Measurements from ENCODE around the gene MFN2. TPM values are rescaled to one million over a fixed set of nuclear protein-coding genes. Genes with fewer than 3 reads are reported as not detected.
A peak's percentile ranks its signal among the peaks of the same experiment; 100 is the strongest.

The MFN2 gene
- total and polyA plus RNA-seq, 2 of the 8 experiments (the other 6 are each of a cell fraction or from before 2014, with no cell fraction given): 34.0 to 62.5 TPM

GRCh38 chr1:12057382-12057781 is 77.1 kb downstream of the MFN2 start:
- no peak for FAIRE-seq
- ChIA-PET POLR2A (ENCODE audit: partially characterized antibody) (interaction anchor here (0.7 to 2.6 kb wide), 5 partner anchors 19 to 149 kb away, joined by 3 to 6 read pairs (median 3); partner anchors contain the start of gene MIIP), CTCF (ENCODE audit: partially characterized antibody) (interaction anchor here (0.8 to 3.3 kb wide), 3 partner anchors 19 to 155 kb away, joined by 3 to 21 read pairs (median 5); no protein-coding TSS in a partner anchor)
- Histone ChIP-seq H4K8ac (ENCODE audit: extremely low read depth, insufficient read depth, low read length) (no peak overlapping the region), H3K79me1 (ENCODE audit: low read depth, low read length) (no peaks in the 10 kb centered on the region), H3K4me2 (ENCODE audit: insufficient read depth in 1 of 2, low read depth in 2 of 2, low read length in 2 of 2) (no peak overlapping the region), H2BK120ac (replicated peaks; ENCODE audit: low read depth, low read length) (no peak overlapping the region), H3K27me3 (replicated peaks in 1 of 4; ENCODE audit: control insufficient read depth in 3 of 4, extremely low read depth in 1 of 4, insufficient read depth in 3 of 4, low read length in 3 of 4) (peaks cover 0 to 4% (median 0%) of the 10 kb centered on the region in 4 experiments; a peak in 3 of 7 replicates), H3K4me1 (replicated peaks in 1 of 4; ENCODE audit: control insufficient read depth in 3 of 4, insufficient read depth in 4 of 4, low read length in 3 of 4) (peaks cover 0 to under 1% (median 0%) of the 10 kb centered on the region in 4 experiments; a peak in 1 of 7 replicates), H3K14ac (ENCODE audit: insufficient read length) (no peak overlapping the region), H3K23ac (ENCODE audit: insufficient read length) (no peak overlapping the region), H4K91ac (replicated peaks; ENCODE audit: insufficient read length, low read length) (peak overlapping the region; percentile 61), H3K18ac (ENCODE audit: extremely low read depth, low read length) (no peak overlapping the region), H3K9ac (replicated peaks in 1 of 4; ENCODE audit: extremely low read depth in 1 of 4, low read depth in 3 of 4, low read length in 3 of 4) (no peak overlapping the region), H2AFZ (ENCODE audit: low read length) (no peak overlapping the region), H3K27ac (ENCODE audit: low read depth, low read length) (no peak overlapping the region), H4K20me1 (replicated peaks in 1 of 2; ENCODE audit: control insufficient read depth in 1 of 2, insufficient read depth in 2 of 2, low read length in 2 of 2) (no peaks in the 10 kb centered on the region), H2BK15ac (ENCODE audit: low read length) (no peak overlapping the region), H3K56ac (replicated peaks; ENCODE audit: insufficient read length, low read depth, low read length) (no peak overlapping the region), H4K5ac (ENCODE audit: insufficient read length, low read depth, low read length) (no peak overlapping the region), H2BK5ac (ENCODE audit: low read depth, low read length) (no peak overlapping the region), H3K79me2 (ENCODE audit: control insufficient read depth in 1 of 2, insufficient read depth in 2 of 2, low read length in 2 of 2) (no peaks in the 10 kb centered on the region), H3K36me3 (ENCODE audit: control insufficient read depth in 2 of 4, insufficient read depth in 4 of 4, low read length in 3 of 4) (no peaks in the 10 kb centered on the region), H3K9me3 (ENCODE audit: insufficient read depth in 2 of 2, low read depth in 1 of 2, low read length in 1 of 2) (no peaks in the 10 kb centered on the region), H2BK20ac (ENCODE audit: low read length) (no peak overlapping the region), H2AK5ac (ENCODE audit: low read depth, low read length) (peak overlapping the region; percentile 8; the same call in 1 of the 2 replicates), H3K23me2 (ENCODE audit: low read depth, low read length) (peaks cover 2% of the 10 kb centered on the region; the same call in 1 of the 2 replicates), H3K4ac (replicated peaks; ENCODE audit: insufficient read length, low read depth, low read length) (no peak overlapping the region), H3K4me3 (ENCODE audit: extremely low read depth in 1 of 4, insufficient read depth in 2 of 4, low read depth in 3 of 4, low read length in 4 of 4) (no peak overlapping the region), H2BK12ac (ENCODE audit: low read depth, low read length) (peak overlapping the region; percentile 80; the same call in 1 of the 2 replicates)
- DNase-seq (ENCODE audit: low read depth in 1 of 2, low spot score in 2 of 2): no peak
- TF ChIP-seq MAFK (IDR thresholded peaks at IDR 0.05; ENCODE audit: low read depth, low read length) (no peak), RAD21 (IDR thresholded peaks at IDR 0.05 in 1 of 2, conservative IDR thresholded peaks at IDR 0.05 in 1 of 2; ENCODE audit: low read depth in 2 of 2, low read length in 2 of 2) (no peak), GTF2F1 (IDR thresholded peaks at IDR 0.05; ENCODE audit: borderline replicate concordance, low read depth, low read length) (no peak), CHD1 (IDR thresholded peaks at IDR 0.05; ENCODE audit: low read depth, low read length) (no peak), BRCA1 (IDR thresholded peaks at IDR 0.05; ENCODE audit: low read depth, low read length) (no peak), BCL11A (IDR thresholded peaks at IDR 0.05; ENCODE audit: low read depth in 2 of 2, low read length in 2 of 2) (no peak), SIRT6 (IDR thresholded peaks at IDR 0.05; ENCODE audit: low read length) (no peak), CHD2 (IDR thresholded peaks at IDR 0.05; ENCODE audit: low read length) (no peak), POLR2AphosphoS5 (IDR thresholded peaks at IDR 0.05; ENCODE audit: low read depth, low read length) (no peak), SP4 (IDR thresholded peaks at IDR 0.05; ENCODE audit: low read length) (no peak), CBX8 (IDR thresholded peaks at IDR 0.05; ENCODE audit: borderline replicate concordance, low read depth, low read length) (no peak), RFX5 (IDR thresholded peaks at IDR 0.05; ENCODE audit: borderline replicate concordance, low read depth, low read length) (no peak), SUZ12 (IDR thresholded peaks at IDR 0.05; ENCODE audit: low read length) (no peak)
- TF ChIP-seq, protein P1, sequence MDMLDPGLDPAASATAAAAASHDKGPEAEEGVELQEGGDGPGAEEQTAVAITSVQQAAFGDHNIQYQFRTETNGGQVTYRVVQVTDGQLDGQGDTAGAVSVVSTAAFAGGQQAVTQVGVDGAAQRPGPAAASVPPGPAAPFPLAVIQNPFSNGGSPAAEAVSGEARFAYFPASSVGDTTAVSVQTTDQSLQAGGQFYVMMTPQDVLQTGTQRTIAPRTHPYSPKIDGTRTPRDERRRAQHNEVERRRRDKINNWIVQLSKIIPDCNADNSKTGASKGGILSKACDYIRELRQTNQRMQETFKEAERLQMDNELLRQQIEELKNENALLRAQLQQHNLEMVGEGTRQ (IDR thresholded peaks at IDR 0.05; ENCODE audit: low read length): no peak

Data from H1 (cell line).